Measurements from ENCODE around the gene NMT1. TPM values are rescaled to one million over a fixed set of nuclear protein-coding genes. Genes with fewer than 3 reads are reported as not detected.

Gene NMT1
- total RNA-seq, 1 experiment from 2014 or later = 173 TPM

DNA sequence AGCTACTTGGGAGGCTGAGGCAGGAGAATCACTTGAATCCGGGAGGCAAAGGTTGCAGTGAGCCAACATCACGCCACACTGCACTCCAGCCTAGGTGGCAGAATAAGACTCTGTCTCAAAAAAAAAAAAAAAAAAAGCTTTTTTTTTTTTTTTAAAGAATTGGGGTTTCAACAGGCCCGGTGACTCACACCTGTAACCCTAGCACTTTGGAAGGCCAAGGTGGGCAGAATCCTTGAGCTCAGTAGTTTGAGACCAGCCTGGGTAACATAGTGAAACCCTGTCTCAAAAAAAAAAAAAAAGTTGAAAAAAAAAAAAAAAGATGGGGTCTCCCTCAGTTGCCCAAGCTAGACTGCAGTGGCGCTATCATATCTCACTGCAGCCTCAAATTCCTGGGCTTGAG, 93.9 kb downstream of the NMT1 start:
- Histone ChIP-seq H3K9ac (ENCODE audit: low read length) (no peak overlapping the region), H3K79me2 (ENCODE audit: insufficient read depth, low read length) (peaks cover 38% of the 10 kb centered on the region), H3K9me3 (ENCODE audit: control insufficient read depth in 1 of 2, insufficient read depth in 1 of 2, low read depth in 1 of 2, low read length in 2 of 2) (no peaks in the 10 kb centered on the region), H3K4me3 (replicated peaks in 1 of 2; ENCODE audit: low read depth in 1 of 2, low read length in 2 of 2) (no peak overlapping the region), H4K20me1 (ENCODE audit: insufficient read depth) (0 out of 2 replicates have a peak, but pooled peaks cover 13% of the 10 kb centered on the region), H3K4me1 (ENCODE audit: control insufficient read depth in 1 of 2, insufficient read depth in 2 of 2, low read length in 2 of 2) (peaks cover 35 to 43% of the 10 kb centered on the region in 2 experiments), H3K9me2 (ENCODE audit: insufficient read depth) (no peaks in the 10 kb centered on the region), H3K27me3 (ENCODE audit: insufficient read depth, low read length) (no peaks in the 10 kb centered on the region), H2AFZ (ENCODE audit: low read depth, low read length, poor library complexity, severe bottlenecking) (no peak overlapping the region), H3K36me3 (ENCODE audit: control insufficient read depth in 1 of 2, insufficient read depth in 2 of 2, low read length in 2 of 2) (peaks cover 0 to 3% of the 10 kb centered on the region in 2 experiments; a peak in 1 of 4 replicates), H3K27ac (ENCODE audit: low read depth, low read length) (no peak overlapping the region), H3K4me2 (ENCODE audit: low read length) (no peak overlapping the region)
- TF ChIP-seq EZH2phosphoT487 (IDR thresholded peaks at IDR 0.05; ENCODE audit: borderline replicate concordance) = no peak
- TF ChIP-seq, protein P1, sequence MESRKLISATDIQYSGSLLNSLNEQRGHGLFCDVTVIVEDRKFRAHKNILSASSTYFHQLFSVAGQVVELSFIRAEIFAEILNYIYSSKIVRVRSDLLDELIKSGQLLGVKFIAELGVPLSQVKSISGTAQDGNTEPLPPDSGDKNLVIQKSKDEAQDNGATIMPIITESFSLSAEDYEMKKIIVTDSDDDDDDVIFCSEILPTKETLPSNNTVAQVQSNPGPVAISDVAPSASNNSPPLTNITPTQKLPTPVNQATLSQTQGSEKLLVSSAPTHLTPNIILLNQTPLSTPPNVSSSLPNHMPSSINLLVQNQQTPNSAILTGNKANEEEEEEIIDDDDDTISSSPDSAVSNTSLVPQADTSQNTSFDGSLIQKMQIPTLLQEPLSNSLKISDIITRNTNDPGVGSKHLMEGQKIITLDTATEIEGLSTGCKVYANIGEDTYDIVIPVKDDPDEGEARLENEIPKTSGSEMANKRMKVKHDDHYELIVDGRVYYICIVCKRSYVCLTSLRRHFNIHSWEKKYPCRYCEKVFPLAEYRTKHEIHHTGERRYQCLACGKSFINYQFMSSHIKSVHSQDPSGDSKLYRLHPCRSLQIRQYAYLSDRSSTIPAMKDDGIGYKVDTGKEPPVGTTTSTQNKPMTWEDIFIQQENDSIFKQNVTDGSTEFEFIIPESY (IDR thresholded peaks at IDR 0.05; ENCODE audit: extremely low read depth, insufficient replicate concordance, low read length) = no peak
- no peak for TF ChIP-seq EGR1 (IDR thresholded peaks at IDR 0.05; ENCODE audit: low read depth)
- CTCF ChIA-PET = interaction anchor here (1.5 to 9.7 kb wide), 4 partner anchors 18 to 56 kb away, joined by 3 to 129 read pairs (median 6); partner anchors contain the start of gene ACBD4
- POLR2A ChIA-PET = interaction anchor here (0.8 kb wide), 2 partner anchors 12 to 21 kb away, joined by 4 to 5 read pairs; no protein-coding TSS in a partner anchor
- no peak for DNase-seq (ENCODE audit: low read depth, low spot score)
- no peak for ATAC-seq
- RAD21 ChIA-PET (ENCODE audit: low non-redundant PET in 1 of 2, low total read pairs in 2 of 2, uncharacterized antibody in 2 of 2, unreplicated experiment in 2 of 2) = interaction anchor here (1.3 to 1.8 kb wide), 2 partner anchors 43 kb away, joined by 3 to 8 read pairs; no protein-coding TSS in a partner anchor
- BruUV-seq (replicated peaks) = no TSS peak
- intact Hi-C loops (cut with micrococcal nuclease) = no loop called here

GRCh38 chr17:45155483-45155882, 94.4 kb downstream of the NMT1 start:
- ATAC-seq (no peak), DNase-seq (ENCODE audit: low read depth, low spot score) (no peak)
- intact Hi-C loops (cut with micrococcal nuclease) = no loop called here
- no peaks in the 10 kb centered on the region for H3K36me3 ChIP-seq (ENCODE audit: control insufficient read depth in 1 of 2, insufficient read depth in 2 of 2, low read length in 2 of 2)
- H3K79me2 ChIP-seq (ENCODE audit: insufficient read depth, low read length) = peaks cover 38% of the 10 kb centered on the region
- ChIA-PET CTCF (interaction anchor here (1.2 to 9.7 kb wide), 5 partner anchors 17 to 57 kb away, joined by 3 to 129 read pairs (median 5); partner anchors contain the start of gene ACBD4), POLR2A (interaction anchor here (0.8 to 4.1 kb wide), 3 partner anchors 11 to 21 kb away, joined by 4 to 15 read pairs (median 5); no protein-coding TSS in a partner anchor), RAD21 (ENCODE audit: low non-redundant PET in 1 of 2, low total read pairs in 2 of 2, uncharacterized antibody in 2 of 2, unreplicated experiment in 2 of 2) (interaction anchor here (1.3 to 1.8 kb wide), 2 partner anchors 42 kb away, joined by 3 to 8 read pairs; no protein-coding TSS in a partner anchor)
- 0 out of 2 replicates have a peak, but pooled peaks cover 9% of the 10 kb centered on the region for H4K20me1 ChIP-seq (ENCODE audit: insufficient read depth)
- no peak for TF ChIP-seq YY1 (IDR thresholded peaks at IDR 0.05; ENCODE audit: extremely low read depth, insufficient replicate concordance, low read depth, low read length)
- TF ChIP-seq POLR2AphosphoS5 (IDR thresholded peaks at IDR 0.05; ENCODE audit: low read depth, low read length) = no peak
- no peak for TF ChIP-seq ELF1 (IDR thresholded peaks at IDR 0.05; ENCODE audit: borderline replicate concordance, low read depth)
- no peak for TF ChIP-seq CEBPB (IDR thresholded peaks at IDR 0.05; ENCODE audit: low read depth)
- TF ChIP-seq, protein P2, sequence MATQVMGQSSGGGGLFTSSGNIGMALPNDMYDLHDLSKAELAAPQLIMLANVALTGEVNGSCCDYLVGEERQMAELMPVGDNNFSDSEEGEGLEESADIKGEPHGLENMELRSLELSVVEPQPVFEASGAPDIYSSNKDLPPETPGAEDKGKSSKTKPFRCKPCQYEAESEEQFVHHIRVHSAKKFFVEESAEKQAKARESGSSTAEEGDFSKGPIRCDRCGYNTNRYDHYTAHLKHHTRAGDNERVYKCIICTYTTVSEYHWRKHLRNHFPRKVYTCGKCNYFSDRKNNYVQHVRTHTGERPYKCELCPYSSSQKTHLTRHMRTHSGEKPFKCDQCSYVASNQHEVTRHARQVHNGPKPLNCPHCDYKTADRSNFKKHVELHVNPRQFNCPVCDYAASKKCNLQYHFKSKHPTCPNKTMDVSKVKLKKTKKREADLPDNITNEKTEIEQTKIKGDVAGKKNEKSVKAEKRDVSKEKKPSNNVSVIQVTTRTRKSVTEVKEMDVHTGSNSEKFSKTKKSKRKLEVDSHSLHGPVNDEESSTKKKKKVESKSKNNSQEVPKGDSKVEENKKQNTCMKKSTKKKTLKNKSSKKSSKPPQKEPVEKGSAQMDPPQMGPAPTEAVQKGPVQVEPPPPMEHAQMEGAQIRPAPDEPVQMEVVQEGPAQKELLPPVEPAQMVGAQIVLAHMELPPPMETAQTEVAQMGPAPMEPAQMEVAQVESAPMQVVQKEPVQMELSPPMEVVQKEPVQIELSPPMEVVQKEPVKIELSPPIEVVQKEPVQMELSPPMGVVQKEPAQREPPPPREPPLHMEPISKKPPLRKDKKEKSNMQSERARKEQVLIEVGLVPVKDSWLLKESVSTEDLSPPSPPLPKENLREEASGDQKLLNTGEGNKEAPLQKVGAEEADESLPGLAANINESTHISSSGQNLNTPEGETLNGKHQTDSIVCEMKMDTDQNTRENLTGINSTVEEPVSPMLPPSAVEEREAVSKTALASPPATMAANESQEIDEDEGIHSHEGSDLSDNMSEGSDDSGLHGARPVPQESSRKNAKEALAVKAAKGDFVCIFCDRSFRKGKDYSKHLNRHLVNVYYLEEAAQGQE (IDR thresholded peaks at IDR 0.05; ENCODE audit: low read depth) = no peak
- no peak for TF ChIP-seq SIN3A (IDR thresholded peaks at IDR 0.05; ENCODE audit: low read depth)
- TF ChIP-seq, protein P3, sequence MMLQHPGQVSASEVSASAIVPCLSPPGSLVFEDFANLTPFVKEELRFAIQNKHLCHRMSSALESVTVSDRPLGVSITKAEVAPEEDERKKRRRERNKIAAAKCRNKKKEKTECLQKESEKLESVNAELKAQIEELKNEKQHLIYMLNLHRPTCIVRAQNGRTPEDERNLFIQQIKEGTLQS (IDR thresholded peaks at IDR 0.05) = no peak
- H3K9ac ChIP-seq (ENCODE audit: low read length) = no peak overlapping the region
- no peak overlapping the region for H2AFZ ChIP-seq (ENCODE audit: low read depth, low read length, poor library complexity, severe bottlenecking)
- no peak overlapping the region for H3K4me3 ChIP-seq (replicated peaks in 1 of 2; ENCODE audit: low read depth in 1 of 2, low read length in 2 of 2)
- H3K4me2 ChIP-seq (ENCODE audit: low read length) = no peak overlapping the region
- H3K4me1 ChIP-seq (ENCODE audit: control insufficient read depth in 1 of 2, insufficient read depth in 2 of 2, low read length in 2 of 2) = peaks cover 32 to 40% of the 10 kb centered on the region in 2 experiments
- no peak overlapping the region for H3K27ac ChIP-seq (ENCODE audit: low read depth, low read length)
- no peaks in the 10 kb centered on the region for H3K9me3 ChIP-seq (ENCODE audit: control insufficient read depth in 1 of 2, insufficient read depth in 1 of 2, low read depth in 1 of 2, low read length in 2 of 2)
- H3K27me3 ChIP-seq (ENCODE audit: insufficient read depth, low read length) = no peaks in the 10 kb centered on the region
- no peaks in the 10 kb centered on the region for H3K9me2 ChIP-seq (ENCODE audit: insufficient read depth)
- no TSS peak for BruUV-seq (replicated peaks)

Measured in HCT116 (cell line).